HG02588 (cell line): ENCODE data around the gene ZNF618.

Experiments used
- ATAC-seq: cut with Tn5 transposase; IDR thresholded peaks from one replicate; pipeline ENCODE4 v1.9.1; 2021; ENCODE audit warnings: mild to moderate bottlenecking, moderate library complexity; ENCODE audit not compliant: unreplicated experiment

Gene ZNF618

GRCh38 chr9:113882636-113883164 is 6.6 kb downstream of the ZNF618 start:
- no peak for ATAC-seq

DNA sequence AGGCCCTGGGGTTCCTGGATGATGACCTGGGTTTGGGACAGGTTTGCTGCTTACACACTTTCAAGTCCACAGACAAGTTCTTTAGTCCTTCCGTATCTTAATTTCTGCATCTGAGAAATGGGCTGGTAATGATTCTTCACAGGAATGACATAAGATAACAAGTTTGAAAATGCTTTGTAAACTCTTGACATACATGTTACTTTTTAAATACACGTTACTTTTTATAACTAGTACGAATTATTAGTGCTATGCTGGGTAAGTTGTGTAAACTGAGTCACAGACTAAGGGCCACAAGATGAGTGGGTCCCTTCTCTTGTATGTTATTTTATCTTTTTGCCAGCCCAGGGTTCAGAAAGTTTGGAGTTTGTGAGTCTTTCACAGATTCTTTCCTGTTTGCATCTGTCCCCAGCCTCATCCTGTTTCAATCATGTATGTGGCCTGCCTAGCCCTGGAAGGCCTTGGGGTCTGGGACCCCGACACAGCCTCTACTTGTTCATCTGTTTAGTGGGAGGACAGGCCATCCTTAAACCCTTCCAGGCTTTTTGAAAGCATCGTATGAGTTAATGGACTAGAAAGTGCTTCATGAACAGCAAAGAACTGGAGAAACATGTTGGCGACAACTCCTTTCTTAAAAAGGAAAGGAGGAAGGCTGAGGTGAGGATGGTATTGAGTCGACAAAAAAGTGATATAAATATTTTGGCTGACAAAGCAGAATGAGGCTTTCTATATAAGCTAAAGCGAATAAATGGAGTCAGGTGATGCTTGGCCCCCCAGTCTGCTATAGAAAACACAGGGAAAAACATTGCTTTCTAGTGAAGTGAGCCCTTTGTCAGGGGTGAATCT is 9.3 kb downstream of the ZNF618 start:
- ATAC-seq = no peak

DNA sequence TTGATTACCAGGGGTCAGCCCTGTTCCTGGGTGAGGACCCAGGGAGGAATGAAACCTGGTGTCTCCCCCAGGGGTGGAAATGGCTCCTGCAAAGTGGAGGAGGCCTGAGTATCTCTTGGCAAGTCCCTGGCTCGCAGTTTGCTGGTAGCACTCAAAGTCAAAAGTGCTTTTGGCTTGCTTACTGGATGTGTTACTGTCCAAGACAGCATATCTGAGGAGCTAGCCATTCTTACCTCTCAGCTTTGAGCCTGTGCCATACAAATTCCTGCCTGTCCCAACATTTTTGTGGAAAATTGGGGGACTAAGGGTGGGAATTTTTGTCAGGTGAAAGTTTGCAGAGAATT is 9.9 kb downstream of the ZNF618 start:
- ATAC-seq = no peak

DNA sequence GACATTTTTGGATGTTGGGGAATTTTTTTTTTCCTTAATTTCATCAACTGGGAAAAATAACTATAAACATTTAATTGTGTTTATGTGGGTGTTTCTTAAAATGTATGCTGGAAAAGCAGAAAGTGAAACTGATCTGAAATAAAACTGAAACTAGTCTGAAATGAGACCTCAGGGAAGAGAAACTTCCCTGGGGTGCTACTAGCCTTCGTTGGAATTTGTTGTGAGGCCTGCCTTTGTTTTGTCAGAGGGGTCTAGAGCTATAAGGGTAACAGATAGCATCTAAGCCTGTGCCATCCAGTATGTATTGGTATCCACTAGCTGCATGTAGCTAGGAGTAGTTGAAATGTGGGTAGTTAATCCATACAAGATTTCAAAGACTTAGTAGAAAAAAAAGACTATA is 10.4 kb downstream of the ZNF618 start:
- no peak for ATAC-seq

- ATAC-seq = no peak
These were observed 10.8 kb downstream of the ZNF618 start for GRCh38 chr9:113886933-113887332.

- ATAC-seq = no peak
These were observed 11.3 kb downstream of the ZNF618 start for GRCh38 chr9:113887436-113887835.

GRCh38 chr9:113888336-113888735 is 12.2 kb downstream of the ZNF618 start:
- ATAC-seq = no peak

GRCh38 chr9:113888976-113889375 is 12.9 kb downstream of the ZNF618 start:
- no peak for ATAC-seq

- no peak for ATAC-seq
These were observed 14.6 kb downstream of the ZNF618 start for GRCh38 chr9:113890704-113891103.

DNA sequence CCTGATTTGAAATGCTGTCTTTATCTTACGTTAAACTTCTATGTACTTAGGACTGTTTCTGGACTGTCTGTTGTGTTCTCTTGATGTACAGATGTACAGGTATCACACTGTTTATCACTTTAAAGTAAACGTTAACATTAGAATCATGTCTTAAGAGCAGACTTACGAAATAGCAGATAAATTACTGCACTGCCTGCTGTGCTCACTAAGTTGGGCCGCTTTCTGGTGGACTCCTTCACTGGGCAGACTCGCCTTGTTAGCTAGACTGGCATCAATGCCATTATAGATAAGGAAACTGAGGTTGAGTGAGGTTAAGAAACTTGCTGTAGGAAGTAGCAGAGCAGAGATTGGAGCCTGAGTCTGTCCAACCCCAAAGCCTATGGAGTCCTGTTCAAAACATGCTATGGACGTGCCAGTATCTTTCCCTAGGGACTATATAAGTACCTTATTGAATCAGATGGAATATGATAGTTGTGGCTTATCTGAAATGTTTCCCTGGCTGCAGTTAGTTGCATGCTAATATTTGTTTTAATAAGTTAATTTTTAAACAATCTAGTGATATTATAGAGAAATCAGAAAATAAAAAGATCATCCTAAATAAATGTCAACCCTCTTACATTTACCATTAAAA is 16.9 kb downstream of the ZNF618 start:
- no peak for ATAC-seq

DNA sequence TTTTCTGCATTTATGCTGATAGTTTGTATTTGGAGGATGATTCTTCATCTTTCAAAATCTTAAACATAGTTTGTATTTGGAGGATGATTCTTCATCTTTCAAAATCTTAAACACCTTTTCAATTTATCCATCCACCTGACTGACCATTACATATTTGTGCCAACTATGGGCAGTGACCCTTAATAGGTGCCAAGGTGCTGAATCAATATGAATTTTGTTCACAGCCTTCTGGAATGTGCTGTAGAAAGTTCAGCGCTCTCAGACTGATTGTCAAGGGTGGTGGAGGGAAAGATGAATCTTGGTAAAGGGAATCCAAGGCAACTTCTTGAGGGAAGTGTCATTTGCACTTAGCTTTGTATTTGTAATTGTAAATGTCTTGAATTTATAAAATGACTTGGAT is 18.1 kb downstream of the ZNF618 start:
- ATAC-seq = no peak

DNA sequence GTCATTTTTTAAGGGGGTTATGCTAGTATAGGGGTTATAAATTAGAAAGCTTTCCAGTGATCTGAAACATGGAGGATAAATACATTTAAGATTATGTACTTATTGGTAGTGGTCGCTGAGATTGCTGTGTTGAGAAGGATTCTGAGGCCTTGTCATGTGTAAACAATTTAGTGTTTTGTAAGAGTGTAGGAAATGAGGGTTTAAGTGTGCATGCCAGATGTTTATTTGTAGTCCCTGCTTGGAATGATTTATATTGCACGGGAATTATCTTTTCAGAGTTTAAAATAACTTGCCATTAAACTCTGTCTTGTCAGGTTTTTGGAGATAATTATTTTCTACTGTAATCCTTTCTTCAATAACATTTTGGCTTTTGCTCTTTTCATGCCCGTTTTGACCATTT is 19.4 kb downstream of the ZNF618 start:
- ATAC-seq = no peak

DNA sequence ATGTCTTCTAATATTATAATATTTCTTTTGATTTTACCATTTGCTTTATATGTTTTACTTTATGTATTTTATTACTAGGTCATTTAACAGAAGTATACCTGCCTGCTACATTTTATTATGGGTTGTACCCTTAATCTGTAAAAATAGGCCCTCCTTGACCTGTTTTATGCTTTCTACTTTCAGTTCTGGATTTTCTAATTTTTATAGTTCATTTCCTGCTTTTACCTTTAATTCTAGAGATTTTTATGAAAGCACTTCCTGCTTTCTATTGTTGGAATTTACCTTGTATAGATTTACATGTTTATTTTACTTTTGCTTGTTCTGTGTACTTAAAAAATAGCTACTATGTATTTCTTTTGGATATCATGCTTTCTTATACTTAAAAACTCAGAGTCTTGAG is 20.6 kb downstream of the ZNF618 start:
- no peak for ATAC-seq

DNA sequence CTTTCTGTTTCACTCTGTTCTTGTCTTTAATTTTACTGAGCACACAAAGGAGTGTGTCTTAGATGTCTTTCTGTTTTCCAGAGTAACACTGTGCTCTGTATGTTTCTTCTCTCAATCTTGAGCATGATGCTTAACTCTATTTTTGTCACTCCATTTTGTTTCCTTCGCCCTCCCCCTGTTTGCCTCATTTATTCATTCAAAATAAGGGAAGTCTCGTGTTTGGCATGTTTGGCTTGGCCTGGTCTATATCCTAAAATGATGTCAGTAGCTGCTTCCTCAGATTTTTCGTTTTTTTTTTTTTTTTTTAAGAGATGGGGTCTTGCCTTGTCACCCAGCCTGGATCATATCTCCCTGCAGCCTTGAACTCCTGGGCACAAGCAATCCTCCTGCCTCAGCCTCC is 22.0 kb downstream of the ZNF618 start:
- ATAC-seq = no peak

GRCh38 chr9:113898596-113898995 is 22.5 kb downstream of the ZNF618 start:
- no peak for ATAC-seq

- ATAC-seq = no peak
These were observed 23.1 kb downstream of the ZNF618 start for GRCh38 chr9:113899205-113899604.

DNA sequence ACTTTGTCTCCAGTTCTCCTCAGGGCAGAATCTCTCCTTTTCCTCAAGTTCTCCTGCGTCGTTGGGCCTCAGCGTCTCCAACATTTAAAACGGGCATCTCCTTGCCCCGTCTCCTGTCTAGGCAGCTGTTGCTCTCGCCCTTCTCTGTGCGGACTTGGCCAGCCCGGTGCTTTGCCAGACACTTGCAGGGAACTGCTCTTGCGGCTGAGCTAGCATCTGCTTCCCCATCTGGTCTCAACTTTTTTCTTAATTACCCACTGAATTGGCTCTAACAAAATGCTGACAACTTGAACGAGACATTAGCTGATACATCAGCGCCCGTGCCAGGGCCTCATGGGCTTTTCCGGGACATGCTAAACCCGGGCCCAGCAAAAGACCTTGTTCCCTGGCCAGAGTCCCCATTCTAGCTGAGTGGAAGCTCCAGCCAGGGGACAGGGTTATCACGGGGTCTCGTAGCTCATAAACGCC is 25.1 kb downstream of the ZNF618 start:
- ATAC-seq = no peak

- ATAC-seq = no peak
These were observed 27.5 kb downstream of the ZNF618 start for GRCh38 chr9:113903514-113904077.

DNA sequence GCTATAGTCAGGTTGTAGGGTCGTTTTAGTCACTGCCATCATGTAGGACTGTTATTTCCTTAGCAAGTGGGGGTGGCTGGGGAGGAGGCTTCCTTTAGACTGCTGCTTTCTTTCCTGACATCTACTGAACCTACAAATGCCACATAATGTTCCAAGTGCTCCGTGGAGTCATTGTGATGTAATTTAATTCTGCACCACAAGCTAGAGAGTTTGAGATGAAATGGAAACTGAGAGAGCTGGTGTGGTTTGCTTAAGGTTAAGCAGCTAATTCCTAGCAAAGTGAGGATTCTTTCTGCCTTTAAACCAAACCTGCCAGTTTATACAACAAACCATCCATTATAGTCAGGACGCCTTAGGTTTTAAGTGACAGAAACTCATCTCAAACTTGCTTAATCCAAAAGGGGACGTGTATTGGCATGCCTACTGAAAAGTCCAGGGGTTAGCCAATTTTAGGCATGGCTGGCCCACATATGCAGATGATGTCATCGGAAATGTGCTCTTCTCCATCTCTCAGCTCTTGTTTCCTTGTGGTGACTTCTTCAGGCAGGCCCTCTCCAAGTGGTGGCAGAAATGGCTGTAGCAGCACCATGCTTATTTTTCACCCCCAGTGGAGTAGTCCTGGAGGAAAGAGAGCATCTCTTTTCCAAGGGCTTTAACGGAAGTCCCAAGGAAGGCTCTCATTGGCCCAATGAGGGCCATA is 30.5 kb downstream of the ZNF618 start:
- no peak for ATAC-seq

DNA sequence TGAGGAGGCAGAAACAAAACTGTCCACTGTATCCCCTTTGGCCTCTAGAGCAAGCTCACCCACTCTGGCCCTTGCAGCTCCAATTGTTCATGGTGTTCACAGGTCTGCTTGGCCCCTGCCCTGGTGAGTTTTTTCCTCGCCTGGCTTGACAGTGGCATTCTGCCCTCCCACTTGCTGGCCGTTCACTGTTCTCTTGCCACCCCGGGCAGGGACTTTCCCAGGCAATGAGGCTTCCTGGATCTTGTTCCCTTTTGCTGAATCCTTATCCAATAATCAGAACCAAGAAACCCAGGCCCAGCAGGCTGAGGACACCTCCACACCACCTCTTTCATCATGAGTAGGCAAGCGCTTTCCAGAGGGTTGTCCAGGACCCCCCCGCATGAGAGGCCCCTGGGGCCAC is 31.2 kb downstream of the ZNF618 start:
- no peak for ATAC-seq

DNA sequence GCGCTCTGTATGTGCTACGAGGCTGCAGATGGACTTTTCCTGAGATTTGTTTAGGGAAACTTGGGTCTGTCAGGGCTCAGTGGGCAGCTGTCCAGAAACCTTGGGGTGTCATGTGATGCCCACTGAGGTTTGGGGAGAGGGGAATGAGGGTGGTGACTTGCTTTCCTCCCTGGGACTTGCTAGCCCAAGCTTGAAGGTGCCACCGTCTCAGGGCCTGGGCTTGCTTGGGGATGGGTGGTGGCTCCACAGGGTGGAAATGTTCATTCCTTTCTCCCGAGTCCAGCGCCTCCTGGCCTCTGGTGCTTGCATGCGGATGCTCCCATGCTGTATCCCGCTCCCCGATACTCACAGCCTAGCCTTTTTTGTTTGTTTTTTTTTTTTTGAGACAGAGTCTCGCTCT is 33.3 kb downstream of the ZNF618 start:
- no peak for ATAC-seq
